ENCODE data around the gene BMP6.
A peak's percentile ranks its signal among the peaks of the same experiment; 100 is the strongest.

DNA sequence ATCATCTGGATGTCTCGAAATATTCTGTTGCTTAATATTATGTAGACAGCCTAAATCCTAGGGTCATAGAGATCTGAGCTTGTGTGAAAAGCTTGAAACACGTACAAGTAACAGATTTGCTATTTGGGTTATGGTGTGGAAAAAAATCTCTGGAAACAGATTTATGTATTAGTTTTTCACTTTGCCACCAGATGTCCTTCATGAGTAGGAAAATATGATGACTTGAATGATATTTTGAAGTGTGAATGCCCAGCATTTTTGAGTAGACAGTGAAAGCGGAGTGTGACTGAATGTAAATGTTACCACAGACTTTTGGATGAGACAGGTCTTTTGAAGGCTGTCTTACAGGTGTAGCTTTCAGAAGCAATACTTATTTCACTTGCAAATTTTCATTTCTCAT is 4.2 kb upstream of the BMP6 start:
- TF ChIP-seq, protein P1, sequence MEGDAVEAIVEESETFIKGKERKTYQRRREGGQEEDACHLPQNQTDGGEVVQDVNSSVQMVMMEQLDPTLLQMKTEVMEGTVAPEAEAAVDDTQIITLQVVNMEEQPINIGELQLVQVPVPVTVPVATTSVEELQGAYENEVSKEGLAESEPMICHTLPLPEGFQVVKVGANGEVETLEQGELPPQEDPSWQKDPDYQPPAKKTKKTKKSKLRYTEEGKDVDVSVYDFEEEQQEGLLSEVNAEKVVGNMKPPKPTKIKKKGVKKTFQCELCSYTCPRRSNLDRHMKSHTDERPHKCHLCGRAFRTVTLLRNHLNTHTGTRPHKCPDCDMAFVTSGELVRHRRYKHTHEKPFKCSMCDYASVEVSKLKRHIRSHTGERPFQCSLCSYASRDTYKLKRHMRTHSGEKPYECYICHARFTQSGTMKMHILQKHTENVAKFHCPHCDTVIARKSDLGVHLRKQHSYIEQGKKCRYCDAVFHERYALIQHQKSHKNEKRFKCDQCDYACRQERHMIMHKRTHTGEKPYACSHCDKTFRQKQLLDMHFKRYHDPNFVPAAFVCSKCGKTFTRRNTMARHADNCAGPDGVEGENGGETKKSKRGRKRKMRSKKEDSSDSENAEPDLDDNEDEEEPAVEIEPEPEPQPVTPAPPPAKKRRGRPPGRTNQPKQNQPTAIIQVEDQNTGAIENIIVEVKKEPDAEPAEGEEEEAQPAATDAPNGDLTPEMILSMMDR (IDR thresholded peaks at IDR 0.05), result peak in 9 of 12 donors; percentile 12 to 52 (median 37)
- no peak for TF ChIP-seq POLR2A (IDR thresholded peaks at IDR 0.05)

All from heart left ventricle (tissue), 13 donors.